Renal cortical epithelial cell (primary cell): ENCODE data around the gene NFKBIE. TPM values are rescaled to one million over a fixed set of nuclear protein-coding genes. Genes with fewer than 3 reads are reported as not detected.
"Not testable (repeated sequence)": the region's sequence is repeated elsewhere in the genome, so short reads cannot be mapped to it uniquely, and the experiment has no call there.

Experiments used
- DNase-seq: peaks from one replicate; pipeline ENCODE4 v3.0.0-alpha.2; 2011; ENCODE audit warnings: low read depth
- total RNA-seq: library from RNA; depleted of rRNA; stranded (reverse); fragments of >200 nt; gene quantifications from 2 replicates; pipeline ENCODE4 v1.2.3, GENCODE V29; 2014

The NFKBIE gene
- total RNA-seq, 1 donor from 2014 or later = 17.6 TPM

DNA sequence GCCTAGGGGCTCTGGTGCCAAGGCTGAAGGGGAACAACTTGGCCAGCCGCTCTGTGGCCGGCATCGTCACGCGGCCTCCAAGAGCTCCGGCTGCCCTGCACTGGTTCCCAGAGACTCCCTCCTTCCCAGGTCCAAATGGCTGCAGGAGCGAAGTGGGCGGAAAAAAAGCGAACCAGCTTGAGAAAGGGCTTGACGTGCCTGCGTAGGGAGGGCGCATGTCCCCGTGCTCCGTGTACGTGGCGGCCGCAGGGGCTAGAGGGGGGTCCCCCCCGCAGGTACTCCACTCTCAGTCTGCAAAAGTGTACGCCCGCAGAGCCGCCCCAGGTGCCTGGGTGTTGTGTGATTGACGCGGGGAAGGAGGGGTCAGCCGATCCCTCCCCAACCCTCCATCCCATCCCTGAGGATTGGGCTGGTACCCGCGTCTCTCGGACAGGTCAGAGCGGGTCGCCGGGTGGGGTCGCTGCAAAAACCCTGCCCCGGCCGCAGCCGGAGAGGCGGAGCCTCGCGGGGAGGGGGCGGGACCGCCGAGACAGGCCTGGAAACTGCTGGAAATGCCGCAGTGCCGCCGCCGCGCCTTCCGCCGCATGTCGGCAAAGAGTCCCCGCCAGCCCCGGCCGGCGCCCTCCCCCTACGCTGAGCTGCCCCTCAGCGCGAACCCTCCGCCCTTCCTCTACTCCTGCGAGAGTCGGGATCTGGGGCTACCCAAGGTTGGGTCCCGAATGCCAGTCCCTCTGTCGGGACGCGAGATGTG is 19.3 kb downstream of the NFKBIE start:
- peak; percentile 51 for DNase-seq

DNA sequence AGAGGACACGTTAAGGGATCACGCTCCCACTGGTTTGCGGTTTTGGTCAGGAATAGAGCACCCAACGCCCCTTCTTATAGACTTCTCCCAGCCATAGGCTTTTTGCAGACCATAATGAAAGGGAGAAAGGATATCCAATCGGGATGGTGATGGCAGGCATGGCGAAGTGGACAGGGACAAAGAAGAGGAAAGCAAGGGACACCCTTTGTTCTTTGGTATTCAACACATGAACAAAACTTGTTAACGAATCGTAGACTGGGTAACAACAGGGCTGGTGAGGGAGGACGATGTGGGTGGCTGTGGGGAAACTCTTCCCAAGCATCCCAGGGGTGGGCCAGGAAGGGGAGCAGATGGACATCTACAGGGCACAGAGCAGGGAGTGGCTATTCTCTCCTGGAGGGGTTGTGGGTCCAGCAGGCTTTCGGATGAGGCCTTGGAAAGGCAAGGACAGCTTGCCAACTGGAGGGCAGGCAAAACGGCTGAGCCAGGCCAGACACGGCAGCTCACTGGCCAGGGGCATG is 19.9 kb downstream of the NFKBIE start:
- DNase-seq = no peak

DNA sequence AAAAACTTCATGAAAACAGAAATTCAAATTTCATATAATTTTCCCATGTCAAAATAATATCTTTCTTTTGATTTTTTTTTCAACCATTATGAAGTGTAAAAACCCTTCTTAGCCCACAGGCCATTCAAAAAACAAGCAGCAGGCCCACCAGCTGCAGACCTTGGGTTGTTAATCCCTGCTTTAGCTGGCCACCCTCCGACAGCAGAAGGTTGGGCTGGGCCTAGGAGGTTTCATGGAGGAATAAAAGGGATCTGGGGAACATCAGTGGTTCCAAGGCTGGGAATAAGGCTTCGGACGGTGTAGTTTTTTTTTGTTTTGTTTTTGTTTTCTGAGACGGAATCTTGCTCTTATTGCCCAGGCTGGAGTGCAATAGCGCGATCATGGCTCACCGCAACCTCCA is 22.0 kb downstream of the NFKBIE start:
- no peak for DNase-seq

- no peak for DNase-seq
Measured at GRCh38 chr6:44238687-44239350, 26.5 kb downstream of the NFKBIE start.

- DNase-seq = no peak
Measured at GRCh38 chr6:44237813-44238433, 27.4 kb downstream of the NFKBIE start.

DNA sequence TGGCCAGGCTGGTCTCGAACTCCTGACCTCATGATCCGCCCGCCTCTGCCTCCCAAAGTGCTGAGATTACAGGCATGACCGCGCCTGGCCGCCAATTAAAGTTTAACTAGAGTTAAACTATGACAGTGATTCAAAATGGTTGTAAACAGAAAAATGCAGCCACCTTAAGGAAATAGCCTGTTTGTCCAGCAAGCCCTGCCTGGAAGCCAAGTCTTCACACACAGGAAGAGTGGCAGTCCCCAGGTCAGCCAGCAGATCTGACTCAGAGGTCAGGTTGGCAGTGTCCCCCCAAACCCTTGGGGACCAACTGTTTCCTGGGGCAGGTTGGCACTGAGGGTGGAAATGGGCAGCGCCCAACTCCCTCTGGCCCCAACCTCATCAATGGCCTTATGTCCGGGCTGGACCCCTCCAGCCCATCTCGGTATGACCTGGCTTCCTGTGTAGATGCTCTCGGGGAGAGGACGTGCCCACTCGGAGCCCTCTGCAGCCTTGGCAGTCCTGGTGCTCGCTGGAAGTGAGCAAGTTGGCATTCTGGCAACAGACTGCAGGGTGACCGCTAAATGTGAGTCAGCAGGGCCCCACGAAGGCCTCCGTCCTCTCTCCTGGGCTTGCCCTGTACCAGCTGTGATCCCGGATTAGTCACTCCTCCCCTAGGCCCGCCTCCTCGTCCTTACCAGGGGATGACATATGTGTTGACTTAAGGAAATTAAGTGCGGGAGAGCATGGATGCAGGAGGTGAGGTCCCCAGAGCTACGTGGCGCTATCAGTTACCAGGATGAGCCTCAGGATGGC is 28.1 kb downstream of the NFKBIE start:
- peak; percentile 99 for DNase-seq

DNA sequence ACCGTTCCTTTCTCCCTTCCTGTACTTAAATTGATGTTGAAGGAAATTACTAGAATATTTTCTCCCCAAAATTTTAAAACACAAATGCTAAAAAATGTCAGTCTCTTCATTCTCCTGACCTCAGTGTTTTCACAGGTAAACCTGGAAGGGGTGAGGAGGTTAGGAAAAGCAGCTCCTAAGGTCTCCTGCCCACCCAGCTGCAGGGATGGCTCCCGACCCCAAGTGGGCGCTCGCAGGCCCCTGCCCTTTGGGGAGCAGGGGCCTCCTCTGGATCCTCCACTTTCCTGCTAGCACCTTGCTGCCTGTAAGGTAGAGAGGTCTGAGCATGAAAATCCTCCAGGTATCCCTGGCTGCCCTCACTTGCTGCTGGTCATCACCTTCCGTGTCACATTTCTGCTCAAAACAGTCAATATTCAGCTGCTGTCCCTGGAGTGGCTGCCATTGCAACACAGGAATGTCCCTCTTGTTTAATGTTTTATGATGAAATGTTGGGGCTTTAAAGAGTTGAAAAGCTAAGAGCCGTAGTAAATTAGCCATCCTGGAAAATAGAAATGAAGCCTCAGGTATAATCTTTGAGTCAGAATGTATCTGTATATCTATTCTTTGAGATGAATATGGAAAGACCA is 29.3 kb downstream of the NFKBIE start:
- DNase-seq = no peak

DNA sequence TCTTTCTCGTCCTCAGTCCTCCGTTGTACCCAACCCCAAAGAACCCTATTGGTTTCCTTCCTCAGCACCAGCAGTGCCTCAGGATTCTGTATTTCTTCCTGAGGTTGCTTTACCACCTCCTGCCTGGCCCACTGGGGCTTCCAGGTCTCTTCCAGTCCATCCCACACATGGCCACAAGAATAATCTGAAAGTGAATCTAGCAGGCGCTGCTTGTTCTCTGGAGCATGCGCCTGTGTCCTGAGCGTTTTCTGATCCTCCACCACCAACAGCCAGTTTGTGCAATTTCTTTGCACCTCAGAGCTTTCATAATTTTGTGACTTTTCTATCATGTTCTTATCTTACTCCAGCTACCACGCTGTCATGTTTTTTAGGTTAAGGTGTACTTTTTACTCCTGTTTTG is 30.1 kb downstream of the NFKBIE start:
- DNase-seq = no peak

GRCh38 chr6:44234101-44235025 is 31.0 kb downstream of the NFKBIE start:
- DNase-seq = peak; percentile 89

GRCh38 chr6:44233567-44234100 is 31.7 kb downstream of the NFKBIE start:
- DNase-seq = no peak

GRCh38 chr6:44232676-44233566 is 32.4 kb downstream of the NFKBIE start:
- DNase-seq = no peak

DNA sequence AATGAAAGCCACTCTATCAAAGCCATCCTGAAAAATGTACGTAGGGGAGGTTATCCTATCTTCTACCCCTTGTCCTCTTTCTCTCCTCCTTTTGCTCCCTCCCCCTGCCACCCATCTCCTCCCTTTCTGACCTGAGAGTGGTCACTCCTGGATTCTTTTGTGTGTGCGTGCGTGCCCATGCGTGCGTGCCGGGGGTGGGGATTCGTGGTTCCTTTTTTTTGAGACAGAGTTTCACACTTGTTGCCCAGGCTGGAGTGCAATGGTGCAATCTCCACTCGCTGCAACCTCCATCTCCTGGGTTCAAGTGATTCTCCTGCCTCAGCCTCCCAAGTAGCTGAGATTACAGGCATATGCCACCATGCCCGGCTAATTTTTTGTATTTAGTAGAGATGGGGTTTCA is 33.9 kb downstream of the NFKBIE start:
- not testable (repeated sequence) for DNase-seq

- no peak for DNase-seq
Measured at GRCh38 chr6:44230034-44230675, 35.2 kb downstream of the NFKBIE start.

GRCh38 chr6:44229376-44230033 is 35.8 kb downstream of the NFKBIE start:
- no peak for DNase-seq

DNA sequence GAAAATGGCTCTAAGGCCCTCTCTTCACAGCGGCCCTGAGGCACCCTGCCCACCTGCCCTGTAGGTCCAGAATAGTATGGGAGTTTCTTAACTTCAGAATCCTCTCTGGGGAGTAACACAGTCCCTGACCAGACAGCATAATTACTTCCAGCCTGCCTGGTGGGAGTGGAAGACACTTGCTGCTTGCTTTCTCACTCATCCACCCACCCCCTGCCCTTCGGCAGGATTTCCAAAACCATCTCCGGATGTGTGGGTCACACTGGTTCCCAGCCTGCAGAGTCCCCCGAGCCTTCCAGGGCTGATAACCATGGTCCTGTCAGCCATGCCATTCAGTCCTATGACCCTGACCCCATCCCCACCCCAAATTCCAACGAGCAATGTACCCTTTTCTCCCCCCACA is 36.5 kb downstream of the NFKBIE start:
- DNase-seq = no peak

DNA sequence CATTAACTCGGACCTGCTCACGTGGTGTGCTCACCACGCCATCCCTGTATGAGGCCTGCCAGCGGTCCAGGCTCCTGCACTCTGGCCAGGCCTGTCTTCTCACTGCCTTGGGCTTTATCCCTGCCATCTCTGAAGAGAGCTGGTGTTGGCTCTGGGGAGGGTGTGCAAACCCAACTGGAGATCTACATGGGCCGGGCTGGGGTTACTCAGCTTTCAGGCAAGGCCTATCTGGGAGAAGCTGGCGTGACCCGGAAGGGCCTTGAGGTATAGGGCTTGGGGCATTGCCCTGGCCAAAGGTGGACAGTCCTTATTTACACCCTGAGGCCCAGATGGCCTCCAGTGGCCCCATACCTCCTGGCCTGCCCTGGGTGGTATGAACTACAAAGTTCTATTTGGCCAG is 36.9 kb downstream of the NFKBIE start:
- DNase-seq = no peak

DNA sequence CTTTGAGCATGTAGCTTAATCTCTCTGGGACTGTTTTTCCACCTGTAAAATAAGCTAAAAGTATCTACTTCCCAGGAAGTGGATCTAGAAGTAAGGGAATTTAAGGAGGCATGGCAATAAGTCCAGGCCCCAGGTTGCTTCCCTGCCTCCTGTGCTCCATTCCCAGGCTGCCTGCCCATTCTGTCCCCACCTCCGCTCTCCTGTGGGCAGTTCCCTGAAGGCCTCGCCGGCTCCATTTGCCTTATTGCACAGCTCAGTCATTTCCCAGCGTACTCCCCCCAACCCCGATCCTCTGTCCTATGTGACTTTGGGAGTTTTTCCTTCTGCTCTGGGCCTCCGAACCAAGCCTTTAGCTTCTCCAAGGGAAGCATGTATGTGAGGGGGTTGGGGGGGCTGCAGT is 37.3 kb downstream of the NFKBIE start:
- DNase-seq = no peak
